Activated B cell treated with CpG ODN at 0.5 μM for 24 hours (primary cell): ENCODE data around the gene ANKMY1. TPM values are rescaled to one million over a fixed set of nuclear protein-coding genes. Genes with fewer than 3 reads are reported as not detected.

Source experiments
- ATAC-seq: fragments of 200-7000 bp; cut with Tn5 transposase; one replicate; pipeline ENCODE4 v1.10.0; 2021; ENCODE audit warnings: low read depth, mild to moderate bottlenecking, moderate library complexity
- CTCF ChIA-PET: fragments of 350-600 bp; sonication (Branson Sonifier 250); formaldehyde crosslinking; loops from one replicate; lab custom pipeline; 2021; ENCODE audit warnings: antibody characterized with exemption; lab: Charles Lee
- POLR2A ChIA-PET: fragments of 350-600 bp; sonication (Branson Sonifier 250); formaldehyde crosslinking; loops from one replicate; lab custom pipeline; 2021; ENCODE audit warnings: antibody characterized with exemption; lab: Charles Lee
- DNase-seq: peaks from one replicate; pipeline ENCODE4 v3.0.0; 2022
- H3K27ac Mint-ChIP-seq: one replicate; pipeline ENCODE4 v1.8.0; 2020; ENCODE audit warnings: mixed read lengths
- H3K27me3 Mint-ChIP-seq: one replicate; pipeline ENCODE4 v1.8.0; 2021; ENCODE audit warnings: mixed read lengths
- H3K36me3 Mint-ChIP-seq: one replicate; pipeline ENCODE4 v1.8.0; 2021; ENCODE audit warnings: low read depth, mixed read lengths
- H3K4me1 Mint-ChIP-seq: one replicate; pipeline ENCODE4 v1.8.0; 2021; ENCODE audit warnings: mixed read lengths
- H3K4me3 Mint-ChIP-seq: one replicate; pipeline ENCODE4 v1.8.0; 2020; ENCODE audit warnings: mild to moderate bottlenecking, mixed read lengths
- H3K9me3 Mint-ChIP-seq: one replicate; pipeline ENCODE4 v1.8.0; 2020; ENCODE audit warnings: mixed read lengths
- intact Hi-C: fragments of 100-400 bp; cut with micrococcal nuclease; formaldehyde crosslinking; loops from one replicate; pipeline ENCODE4 v1.15.1; 2024
- total RNA-seq: library from RNA; stranded (reverse); gene quantifications from 2 replicates; pipeline ENCODE4 v1.2.3, GENCODE V29; 2022
- TF ChIP-seq, protein P1 (sequence below): fragments of 200-600 bp; IDR thresholded peaks from one replicate; pipeline ENCODE4 v1.8.0; 2022; ENCODE audit warnings: antibody characterized with exemption, mild to moderate bottlenecking

Gene ANKMY1
- total RNA-seq, 1 donor from 2014 or later: 40.4 TPM

DNA sequence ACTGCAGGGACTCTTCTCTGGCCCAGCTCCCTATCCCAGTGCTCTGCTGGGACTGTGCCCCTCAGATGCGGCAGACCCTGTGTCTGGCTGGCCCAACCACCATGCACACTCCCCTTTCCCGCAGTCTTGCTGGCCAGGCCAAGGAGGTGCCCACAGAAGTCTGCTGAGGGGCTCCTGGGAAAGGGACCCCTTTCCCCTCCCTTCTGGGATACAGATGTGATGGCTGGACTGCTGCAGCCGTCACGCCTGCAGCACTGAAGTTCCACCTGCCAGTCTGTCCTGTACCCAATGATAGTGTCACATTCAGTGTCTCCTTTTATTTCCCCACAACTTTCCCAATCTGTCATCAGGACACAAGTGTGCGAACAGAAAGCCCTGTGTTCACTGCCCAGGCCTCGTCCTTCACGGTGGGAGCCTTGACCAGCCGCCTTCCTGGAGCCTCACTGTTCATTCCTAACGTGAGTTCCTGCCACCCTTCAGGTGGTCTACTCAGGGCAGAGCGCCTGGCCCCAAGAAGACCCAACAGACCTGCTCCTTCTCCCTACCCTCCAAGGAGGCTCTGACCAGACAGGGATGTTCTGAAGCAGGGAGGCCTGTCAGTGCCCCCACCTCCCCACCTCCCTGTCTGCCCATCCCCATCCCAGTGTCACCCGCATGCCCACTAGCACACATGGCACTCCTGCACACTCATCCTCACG is 47.1 kb downstream of the ANKMY1 start:
- TF ChIP-seq, protein P1, sequence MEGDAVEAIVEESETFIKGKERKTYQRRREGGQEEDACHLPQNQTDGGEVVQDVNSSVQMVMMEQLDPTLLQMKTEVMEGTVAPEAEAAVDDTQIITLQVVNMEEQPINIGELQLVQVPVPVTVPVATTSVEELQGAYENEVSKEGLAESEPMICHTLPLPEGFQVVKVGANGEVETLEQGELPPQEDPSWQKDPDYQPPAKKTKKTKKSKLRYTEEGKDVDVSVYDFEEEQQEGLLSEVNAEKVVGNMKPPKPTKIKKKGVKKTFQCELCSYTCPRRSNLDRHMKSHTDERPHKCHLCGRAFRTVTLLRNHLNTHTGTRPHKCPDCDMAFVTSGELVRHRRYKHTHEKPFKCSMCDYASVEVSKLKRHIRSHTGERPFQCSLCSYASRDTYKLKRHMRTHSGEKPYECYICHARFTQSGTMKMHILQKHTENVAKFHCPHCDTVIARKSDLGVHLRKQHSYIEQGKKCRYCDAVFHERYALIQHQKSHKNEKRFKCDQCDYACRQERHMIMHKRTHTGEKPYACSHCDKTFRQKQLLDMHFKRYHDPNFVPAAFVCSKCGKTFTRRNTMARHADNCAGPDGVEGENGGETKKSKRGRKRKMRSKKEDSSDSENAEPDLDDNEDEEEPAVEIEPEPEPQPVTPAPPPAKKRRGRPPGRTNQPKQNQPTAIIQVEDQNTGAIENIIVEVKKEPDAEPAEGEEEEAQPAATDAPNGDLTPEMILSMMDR: no peak
- ChIA-PET POLR2A (no interaction called here), CTCF (no interaction called here)
- peaks cover 17% of the 10 kb centered on the region for H3K4me1 Mint-ChIP-seq
- H3K27ac Mint-ChIP-seq: no peak overlapping the region
- H3K36me3 Mint-ChIP-seq: peaks cover 25% of the 10 kb centered on the region
- DNase-seq (no peak), ATAC-seq (no peak)
- no peaks in the 10 kb centered on the region for H3K27me3 Mint-ChIP-seq
- H3K9me3 Mint-ChIP-seq: no peaks in the 10 kb centered on the region
- intact Hi-C loops: no loop called here
- no peak overlapping the region for H3K4me3 Mint-ChIP-seq

DNA sequence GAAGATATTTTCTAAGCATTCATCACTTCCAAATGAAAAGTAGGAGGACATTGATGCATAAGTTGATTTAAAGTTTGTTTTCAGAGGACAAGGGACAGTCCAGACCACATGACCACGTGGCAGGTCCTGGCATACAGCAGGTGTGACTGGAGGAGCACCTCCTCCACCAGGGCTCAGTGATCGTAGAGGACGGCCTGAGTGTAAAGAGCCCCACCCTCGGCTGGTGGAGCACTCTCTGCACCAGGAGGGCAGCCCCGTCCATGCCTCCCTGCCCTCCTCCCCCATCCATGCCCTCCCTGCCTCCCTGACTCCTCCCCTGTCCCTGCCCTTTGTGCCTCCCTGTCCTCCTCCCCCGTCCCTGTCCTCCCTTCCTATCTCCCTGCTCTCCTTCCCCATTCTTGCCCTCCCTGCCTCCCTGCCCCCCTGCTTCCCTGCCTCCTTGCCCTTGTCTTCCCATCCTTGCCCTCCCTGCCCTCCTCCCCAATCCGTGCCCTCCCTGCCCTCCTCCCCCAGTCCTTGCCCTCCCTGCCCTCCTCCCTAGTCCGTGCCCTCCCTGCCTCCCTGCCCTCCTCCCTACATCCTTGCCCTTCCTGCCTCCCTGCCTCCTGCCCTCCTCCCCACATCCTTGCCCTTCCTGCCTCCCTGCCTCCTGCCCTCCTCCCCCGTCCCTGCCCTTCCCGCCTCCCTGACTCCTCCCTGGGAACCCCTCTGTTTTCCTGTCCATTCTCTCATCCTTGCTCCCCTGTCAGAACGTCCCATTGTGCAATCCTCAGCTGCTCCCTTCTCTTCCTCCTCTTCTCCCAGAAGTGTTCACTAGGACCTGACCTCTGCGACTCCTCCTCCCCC is 47.9 kb downstream of the ANKMY1 start:
- intact Hi-C loops: no loop called here
- ChIA-PET POLR2A (no interaction called here), CTCF (no interaction called here)
- TF ChIP-seq, protein P1: no peak
- H3K27ac Mint-ChIP-seq: no peak overlapping the region
- ATAC-seq: no peak
- DNase-seq: no peak
- H3K36me3 Mint-ChIP-seq: peaks cover 28% of the 10 kb centered on the region
- no peaks in the 10 kb centered on the region for H3K9me3 Mint-ChIP-seq
- H3K27me3 Mint-ChIP-seq: no peaks in the 10 kb centered on the region
- H3K4me1 Mint-ChIP-seq: peaks cover 17% of the 10 kb centered on the region
- H3K4me3 Mint-ChIP-seq: no peak overlapping the region

DNA sequence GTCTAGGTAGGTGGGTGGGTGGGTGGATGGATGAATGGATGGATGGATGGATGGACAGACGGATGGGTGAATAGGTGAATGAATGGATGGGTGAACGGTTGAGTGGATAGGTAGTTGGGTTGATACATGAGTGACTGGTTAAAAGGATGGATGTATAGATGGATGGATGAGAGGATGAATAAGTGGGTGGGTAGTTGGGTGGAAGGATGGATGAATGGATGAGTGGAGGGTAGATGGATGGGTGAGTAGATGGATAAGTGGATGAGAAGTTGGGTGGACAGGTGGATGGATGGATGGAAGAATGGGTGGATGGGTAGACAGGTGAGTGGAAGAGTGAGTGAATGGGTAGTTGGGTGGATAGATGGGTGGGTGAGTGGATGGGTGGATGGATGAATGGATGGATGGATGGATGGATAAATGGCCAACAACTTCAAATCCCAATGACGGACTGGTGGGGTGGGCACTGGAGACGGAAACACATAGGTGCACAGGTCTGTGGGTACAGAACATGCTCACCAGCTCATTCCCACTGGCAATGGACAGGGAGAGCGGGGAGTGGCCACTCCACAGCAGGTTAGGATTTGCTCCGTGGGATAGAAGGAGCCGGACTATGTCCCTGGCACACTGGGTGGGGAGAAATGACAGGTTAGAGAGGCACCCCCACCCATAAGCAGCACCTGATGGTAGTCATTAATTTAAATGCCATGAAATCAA is 48.8 kb downstream of the ANKMY1 start:
- Mint-ChIP-seq H3K4me1 (peaks cover 10% of the 10 kb centered on the region), H3K36me3 (peaks cover 25% of the 10 kb centered on the region), H3K27me3 (no peaks in the 10 kb centered on the region), H3K9me3 (no peaks in the 10 kb centered on the region), H3K4me3 (no peak overlapping the region), H3K27ac (no peak overlapping the region)
- POLR2A ChIA-PET: no interaction called here
- ATAC-seq (no peak), DNase-seq (no peak)
- intact Hi-C loops: no loop called here
- TF ChIP-seq, protein P1: no peak
- CTCF ChIA-PET: no interaction called here

- no peaks in the 10 kb centered on the region for H3K4me1 Mint-ChIP-seq
- TF ChIP-seq, protein P1: no peak
- no peaks in the 10 kb centered on the region for H3K27me3 Mint-ChIP-seq
- no peak overlapping the region for H3K27ac Mint-ChIP-seq
- intact Hi-C loops: no loop called here
- peaks cover 24% of the 10 kb centered on the region for H3K36me3 Mint-ChIP-seq
- no peaks in the 10 kb centered on the region for H3K9me3 Mint-ChIP-seq
- ChIA-PET CTCF (no interaction called here), POLR2A (no interaction called here)
- no peak for ATAC-seq
- no peak overlapping the region for H3K4me3 Mint-ChIP-seq
- DNase-seq: no peak
Measured at GRCh38 chr2:240507778-240508251, 50.0 kb downstream of the ANKMY1 start.
